K562 (cell line): ENCODE data around the gene HJV. TPM values are rescaled to one million over a fixed set of nuclear protein-coding genes. Genes with fewer than 3 reads are reported as not detected.
A peak's percentile ranks its signal among the peaks of the same experiment; 100 is the strongest.

Experiments
- BRD4 ChIP-seq: fragments of 200-600 bp; sonication (generic); IDR thresholded peaks from 2 replicates; pipeline ENCODE4 v1.6.1; 2017; ENCODE audit warnings: inconsistent platforms
- ELF2 ChIP-seq: fragments of 250-450 bp; sonication (Bioruptor Pico); IDR thresholded peaks from 2 replicates; pipeline ENCODE4 v1.5.0; 2021; ENCODE audit warnings: mild to moderate bottlenecking
- IFI16 ChIP-seq: fragments of 250-450 bp; sonication (Bioruptor Pico); IDR thresholded peaks from 2 replicates; pipeline ENCODE4 v2.1.2; 2022; ENCODE audit warnings: mild to moderate bottlenecking, inconsistent platforms
- KAT8 ChIP-seq: fragments of 450-650 bp; IDR thresholded peaks from 2 replicates; pipeline ENCODE4 v1.6.1; 2016; ENCODE audit warnings: low read depth, mild to moderate bottlenecking
- MTA3 ChIP-seq: fragments of 450-650 bp; formaldehyde crosslinking; IDR thresholded peaks from 2 replicates; pipeline ENCODE4 v1.6.1; 2017; ENCODE audit warnings: mild to moderate bottlenecking, borderline replicate concordance
- NR2F6 ChIP-seq: fragments of 450-650 bp; formaldehyde crosslinking; IDR thresholded peaks from 2 replicates; pipeline ENCODE4 v1.4.0; 2020; ENCODE audit warnings: mild to moderate bottlenecking
- NRF1 ChIP-seq, 2 experiments: fragments of 450-650 bp; IDR thresholded peaks in 1 of 2; conservative IDR thresholded peaks in 1 of 2; 2 replicates each; pipeline ENCODE4 v1.6.1; 2014; ENCODE audit warnings: mild to moderate bottlenecking in 2 of 2
- SRSF3 ChIP-seq: fragments of 200-400 bp; formaldehyde crosslinking; IDR thresholded peaks from 2 replicates; pipeline ENCODE4 v1.6.1; 2016; ENCODE audit warnings: mild to moderate bottlenecking, low read length, moderate library complexity; ENCODE audit not compliant: insufficient read depth
- TAF1 ChIP-seq: IDR thresholded peaks from 2 replicates; pipeline ENCODE4 v1.6.1; 2011; ENCODE audit warnings: mild to moderate bottlenecking, low read length, moderate library complexity; ENCODE audit not compliant: insufficient read depth, control insufficient read depth, severe bottlenecking; ENCODE audit errors: extremely low read depth
- ZBTB17 ChIP-seq: fragments of 450-650 bp; formaldehyde crosslinking; IDR thresholded peaks from 2 replicates; pipeline ENCODE4 v1.4.0; 2020; ENCODE audit warnings: mild to moderate bottlenecking
- ZFP36 ChIP-seq: fragments of 150-350 bp; IDR thresholded peaks from 2 replicates; pipeline ENCODE4 v1.6.1; 2018; ENCODE audit warnings: low read length, low read depth; ENCODE audit not compliant: partially characterized antibody
- ZKSCAN1 ChIP-seq: fragments of 150-350 bp; IDR thresholded peaks from 2 replicates; pipeline ENCODE4 v1.6.1; 2016; ENCODE audit warnings: low read depth, low read length
- ZNF224 ChIP-seq: sonication (generic); formaldehyde crosslinking; IDR thresholded peaks from 2 replicates; pipeline ENCODE4 v1.8.0; 2022; ENCODE audit warnings: mild to moderate bottlenecking, missing genetic modification reagents
- ZNF24 ChIP-seq: fragments of 450-650 bp; IDR thresholded peaks from 2 replicates; pipeline ENCODE4 v1.6.1; 2016
- ZNF551 ChIP-seq: fragments of 250-450 bp; sonication (Bioruptor Pico); IDR thresholded peaks from 2 replicates; pipeline ENCODE4 v1.5.0; 2021; ENCODE audit warnings: mild to moderate bottlenecking, moderate library complexity
- polyA plus RNA-seq, 8 experiments: library from polyadenylated mRNA; depleted of rRNA in 4 of 8; stranded (reverse) in 5 of 8; unstranded in 3 of 8; fragments of >200 nt; fragmentation: Nextera tagmentation in 2 of 8; fragmentation: Illumina TruSeq in 1 of 8; extraction: Ambion mirVana in 2 of 8; extraction: Trizol in 1 of 8; gene quantifications; 2 replicates each; pipeline versions ENCODE4 v1.2.1 to v1.2.3, GENCODE V29; 2011 to 2014; ENCODE audit warnings: inconsistent platforms in 1 of 8, missing spikeins in 1 of 8
- total RNA-seq, 7 experiments: library from RNA; depleted of rRNA in 6 of 7; stranded (reverse); fragments of >200 nt in 6 of 7; fragmentation: Illumina TruSeq in 2 of 7; extraction: Trizol in 2 of 7; gene quantifications; 2 replicates each; pipeline versions ENCODE4 v1.2.1 to v1.2.3, GENCODE V29; 2011 to 2021; ENCODE audit warnings: low replicate concordance in 1 of 7
- TF ChIP-seq, protein P1 (sequence below): fragments of 450-650 bp; IDR thresholded peaks from 2 replicates; pipeline ENCODE4 v1.6.1; 2016; ENCODE audit warnings: antibody characterized with exemption
- TF ChIP-seq, protein P2 (sequence below), 3 experiments: fragments of 200-800 bp in 1 of 3; sonication (Bioruptor generic) in 1 of 3; sonication (generic) in 1 of 3; formaldehyde crosslinking in 1 of 3; IDR thresholded peaks; 2 replicates each; pipeline versions ENCODE4 v1.6.1 to v1.8.0; 2016 to 2022; ENCODE audit warnings: mild to moderate bottlenecking in 2 of 3, missing compliant biosample characterization in 2 of 3, missing genetic modification characterization in 2 of 3, missing genetic modification reagents in 1 of 3
- TF ChIP-seq, protein P3 (sequence below): fragments of 450-650 bp; formaldehyde crosslinking; IDR thresholded peaks from 2 replicates; pipeline ENCODE4 v1.4.0; 2022; ENCODE audit warnings: missing genetic modification characterization
- TF ChIP-seq, protein P4 (sequence below): fragments of 250-450 bp; sonication (Bioruptor Pico); IDR thresholded peaks from 2 replicates; pipeline ENCODE4 v1.8.0; 2022; ENCODE audit warnings: moderate library complexity, mild to moderate bottlenecking, inconsistent platforms

HJV gene
- total and polyA plus RNA-seq, 9 of the 15 experiments (the other 6 are each of a cell fraction or from before 2014, with no cell fraction given): 1.0 to 6.6 (median 2.4) TPM

DNA sequence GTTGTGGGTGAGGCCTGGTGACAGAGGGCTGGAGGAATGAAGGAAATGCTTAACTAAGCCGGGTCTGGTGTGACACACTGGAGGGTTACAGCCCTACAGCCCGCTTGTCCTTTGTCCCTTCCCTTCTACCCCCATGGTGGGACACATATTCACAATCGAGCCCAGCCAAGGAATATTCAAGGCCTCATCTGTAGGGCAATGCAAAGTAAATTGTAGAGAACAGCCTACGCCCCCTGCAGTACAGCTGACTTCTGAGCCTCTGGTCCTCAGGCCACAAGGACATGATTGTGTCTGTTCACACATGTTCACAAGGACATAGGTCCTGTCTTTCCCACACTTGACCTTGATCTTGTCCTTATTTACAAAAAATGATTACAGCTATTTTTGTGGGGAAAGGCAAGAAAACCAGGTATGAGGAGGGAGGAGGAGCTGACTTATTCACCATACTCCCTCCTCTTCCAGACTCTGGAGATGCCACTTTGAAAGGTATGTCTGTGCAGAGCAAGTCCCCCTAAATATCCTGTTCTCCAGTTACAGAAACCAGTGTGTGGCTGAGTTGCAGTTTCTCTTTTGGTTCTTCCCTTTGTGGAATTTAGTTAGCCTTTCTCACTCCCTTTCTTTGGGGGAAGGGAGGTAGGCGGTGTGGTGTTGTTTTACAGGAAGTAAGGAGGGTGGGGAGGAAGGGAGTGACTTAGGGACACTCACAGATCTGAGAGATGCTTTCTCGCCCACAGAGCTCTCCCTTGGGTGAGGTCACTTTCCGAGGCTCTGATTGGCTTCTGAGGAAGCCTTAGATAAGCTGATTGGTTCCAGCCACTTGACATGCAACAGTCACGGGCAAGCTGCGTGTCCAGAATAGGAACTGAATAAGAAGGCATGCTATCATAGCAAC, 42.4 kb downstream of the HJV start (continued):
- TF ChIP-seq, protein P1, sequence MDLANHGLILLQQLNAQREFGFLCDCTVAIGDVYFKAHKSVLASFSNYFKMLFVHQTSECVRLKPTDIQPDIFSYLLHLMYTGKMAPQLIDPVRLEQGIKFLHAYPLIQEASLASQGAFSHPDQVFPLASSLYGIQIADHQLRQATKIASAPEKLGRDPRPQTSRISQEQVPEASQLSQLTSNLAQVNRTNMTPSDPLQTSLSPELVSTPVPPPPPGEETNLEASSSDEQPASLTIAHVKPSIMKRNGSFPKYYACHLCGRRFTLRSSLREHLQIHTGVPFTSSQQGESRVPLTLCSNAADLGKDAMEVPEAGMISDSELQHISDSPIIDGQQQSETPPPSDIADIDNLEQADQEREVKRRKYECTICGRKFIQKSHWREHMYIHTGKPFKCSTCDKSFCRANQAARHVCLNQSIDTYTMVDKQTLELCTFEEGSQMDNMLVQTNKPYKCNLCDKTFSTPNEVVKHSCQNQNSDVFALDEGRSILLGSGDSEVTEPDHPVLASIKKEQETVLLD: no peak
- TF ChIP-seq ZNF224 (no peak), IFI16 (no peak), KAT8 (peak; percentile 71), NRF1 (conservative IDR thresholded peaks at IDR 0.05 in 1 of 2, IDR thresholded peaks at IDR 0.05 in 1 of 2) (peak; percentile 11 to 44; a peak in 2 of 4 replicates), MTA3 (peak; percentile 72), TAF1 (peak; percentile 5), BRD4 (peak; percentile 58; the same call in 1 of the 2 replicates), ZFP36 (no peak), ZBTB17 (peak; percentile 79; the same call in 1 of the 2 replicates), SRSF3 (no peak), ZNF24 (no peak; the same call in 1 of the 2 replicates), ELF2 (peak; percentile 17), ZKSCAN1 (no peak), NR2F6 (no peak), ZNF551 (CRISPR knock-in tag) (no peak)
- TF ChIP-seq, protein P2, sequence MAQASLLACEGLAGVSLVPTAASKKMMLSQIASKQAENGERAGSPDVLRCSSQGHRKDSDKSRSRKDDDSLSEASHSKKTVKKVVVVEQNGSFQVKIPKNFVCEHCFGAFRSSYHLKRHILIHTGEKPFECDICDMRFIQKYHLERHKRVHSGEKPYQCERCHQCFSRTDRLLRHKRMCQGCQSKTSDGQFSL (CRISPR knock-in tag; IDR thresholded peaks at IDR 0.05): no peak
- TF ChIP-seq, protein P2 (tag; IDR thresholded peaks at IDR 0.05): 0 out of 4 replicates have a peak, but pooled peaks of 1 of the 2 experiments have one; percentile 19
- TF ChIP-seq, protein P3, sequence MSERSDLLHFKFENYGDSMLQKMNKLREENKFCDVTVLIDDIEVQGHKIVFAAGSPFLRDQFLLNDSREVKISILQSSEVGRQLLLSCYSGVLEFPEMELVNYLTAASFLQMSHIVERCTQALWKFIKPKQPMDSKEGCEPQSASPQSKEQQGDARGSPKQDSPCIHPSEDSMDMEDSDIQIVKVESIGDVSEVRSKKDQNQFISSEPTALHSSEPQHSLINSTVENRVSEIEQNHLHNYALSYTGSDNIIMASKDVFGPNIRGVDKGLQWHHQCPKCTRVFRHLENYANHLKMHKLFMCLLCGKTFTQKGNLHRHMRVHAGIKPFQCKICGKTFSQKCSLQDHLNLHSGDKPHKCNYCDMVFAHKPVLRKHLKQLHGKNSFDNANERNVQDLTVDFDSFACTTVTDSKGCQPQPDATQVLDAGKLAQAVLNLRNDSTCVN (CRISPR knock-in tag): peak; percentile 62; the same call in 1 of the 2 replicates
- TF ChIP-seq, protein P4, sequence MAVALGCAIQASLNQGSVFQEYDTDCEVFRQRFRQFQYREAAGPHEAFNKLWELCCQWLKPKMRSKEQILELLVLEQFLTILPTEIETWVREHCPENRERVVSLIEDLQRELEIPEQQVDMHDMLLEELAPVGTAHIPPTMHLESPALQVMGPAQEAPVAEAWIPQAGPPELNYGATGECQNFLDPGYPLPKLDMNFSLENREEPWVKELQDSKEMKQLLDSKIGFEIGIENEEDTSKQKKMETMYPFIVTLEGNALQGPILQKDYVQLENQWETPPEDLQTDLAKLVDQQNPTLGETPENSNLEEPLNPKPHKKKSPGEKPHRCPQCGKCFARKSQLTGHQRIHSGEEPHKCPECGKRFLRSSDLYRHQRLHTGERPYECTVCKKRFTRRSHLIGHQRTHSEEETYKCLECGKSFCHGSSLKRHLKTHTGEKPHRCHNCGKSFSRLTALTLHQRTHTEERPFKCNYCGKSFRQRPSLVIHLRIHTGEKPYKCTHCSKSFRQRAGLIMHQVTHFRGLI (CRISPR knock-in tag): no peak
